ENCODE data around the gene TBC1D22A.

DNA sequence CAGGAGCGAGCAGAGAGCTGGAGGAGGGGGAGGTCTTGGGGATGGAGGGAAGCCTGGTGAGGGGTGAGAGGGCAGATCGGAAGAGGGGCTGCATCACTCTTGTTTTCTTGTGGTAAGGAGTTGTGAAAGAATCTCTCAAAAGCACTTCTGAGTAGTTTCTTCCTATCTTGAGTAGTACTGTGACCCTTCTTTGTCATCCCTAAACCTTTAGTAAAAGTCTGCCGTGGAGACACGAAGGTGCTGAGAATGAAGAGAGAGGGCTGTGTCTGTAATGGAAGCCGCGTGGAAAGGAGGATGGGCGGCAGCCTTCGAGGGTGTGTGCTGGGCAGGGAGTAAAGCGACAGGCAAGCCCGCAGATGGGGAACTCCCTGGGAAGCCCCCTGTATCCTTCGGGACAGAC, 237.8 kb downstream of the TBC1D22A start:
- TF ChIP-seq, protein P1, sequence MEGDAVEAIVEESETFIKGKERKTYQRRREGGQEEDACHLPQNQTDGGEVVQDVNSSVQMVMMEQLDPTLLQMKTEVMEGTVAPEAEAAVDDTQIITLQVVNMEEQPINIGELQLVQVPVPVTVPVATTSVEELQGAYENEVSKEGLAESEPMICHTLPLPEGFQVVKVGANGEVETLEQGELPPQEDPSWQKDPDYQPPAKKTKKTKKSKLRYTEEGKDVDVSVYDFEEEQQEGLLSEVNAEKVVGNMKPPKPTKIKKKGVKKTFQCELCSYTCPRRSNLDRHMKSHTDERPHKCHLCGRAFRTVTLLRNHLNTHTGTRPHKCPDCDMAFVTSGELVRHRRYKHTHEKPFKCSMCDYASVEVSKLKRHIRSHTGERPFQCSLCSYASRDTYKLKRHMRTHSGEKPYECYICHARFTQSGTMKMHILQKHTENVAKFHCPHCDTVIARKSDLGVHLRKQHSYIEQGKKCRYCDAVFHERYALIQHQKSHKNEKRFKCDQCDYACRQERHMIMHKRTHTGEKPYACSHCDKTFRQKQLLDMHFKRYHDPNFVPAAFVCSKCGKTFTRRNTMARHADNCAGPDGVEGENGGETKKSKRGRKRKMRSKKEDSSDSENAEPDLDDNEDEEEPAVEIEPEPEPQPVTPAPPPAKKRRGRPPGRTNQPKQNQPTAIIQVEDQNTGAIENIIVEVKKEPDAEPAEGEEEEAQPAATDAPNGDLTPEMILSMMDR (IDR thresholded peaks at IDR 0.05), result no peak
- TF ChIP-seq, protein P2, sequence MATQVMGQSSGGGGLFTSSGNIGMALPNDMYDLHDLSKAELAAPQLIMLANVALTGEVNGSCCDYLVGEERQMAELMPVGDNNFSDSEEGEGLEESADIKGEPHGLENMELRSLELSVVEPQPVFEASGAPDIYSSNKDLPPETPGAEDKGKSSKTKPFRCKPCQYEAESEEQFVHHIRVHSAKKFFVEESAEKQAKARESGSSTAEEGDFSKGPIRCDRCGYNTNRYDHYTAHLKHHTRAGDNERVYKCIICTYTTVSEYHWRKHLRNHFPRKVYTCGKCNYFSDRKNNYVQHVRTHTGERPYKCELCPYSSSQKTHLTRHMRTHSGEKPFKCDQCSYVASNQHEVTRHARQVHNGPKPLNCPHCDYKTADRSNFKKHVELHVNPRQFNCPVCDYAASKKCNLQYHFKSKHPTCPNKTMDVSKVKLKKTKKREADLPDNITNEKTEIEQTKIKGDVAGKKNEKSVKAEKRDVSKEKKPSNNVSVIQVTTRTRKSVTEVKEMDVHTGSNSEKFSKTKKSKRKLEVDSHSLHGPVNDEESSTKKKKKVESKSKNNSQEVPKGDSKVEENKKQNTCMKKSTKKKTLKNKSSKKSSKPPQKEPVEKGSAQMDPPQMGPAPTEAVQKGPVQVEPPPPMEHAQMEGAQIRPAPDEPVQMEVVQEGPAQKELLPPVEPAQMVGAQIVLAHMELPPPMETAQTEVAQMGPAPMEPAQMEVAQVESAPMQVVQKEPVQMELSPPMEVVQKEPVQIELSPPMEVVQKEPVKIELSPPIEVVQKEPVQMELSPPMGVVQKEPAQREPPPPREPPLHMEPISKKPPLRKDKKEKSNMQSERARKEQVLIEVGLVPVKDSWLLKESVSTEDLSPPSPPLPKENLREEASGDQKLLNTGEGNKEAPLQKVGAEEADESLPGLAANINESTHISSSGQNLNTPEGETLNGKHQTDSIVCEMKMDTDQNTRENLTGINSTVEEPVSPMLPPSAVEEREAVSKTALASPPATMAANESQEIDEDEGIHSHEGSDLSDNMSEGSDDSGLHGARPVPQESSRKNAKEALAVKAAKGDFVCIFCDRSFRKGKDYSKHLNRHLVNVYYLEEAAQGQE (IDR thresholded peaks at IDR 0.05; ENCODE audit: low read depth, low read length), result no peak
- TF ChIP-seq CHD2 (IDR thresholded peaks at IDR 0.05; ENCODE audit: low read length, partially characterized antibody), result no peak
- TF ChIP-seq NRF1 (IDR thresholded peaks at IDR 0.05; ENCODE audit: low read depth, low read length), result no peak
- TF ChIP-seq NFIC (IDR thresholded peaks at IDR 0.05; ENCODE audit: borderline replicate concordance), result no peak
- no peak for TF ChIP-seq FOSL2 (IDR thresholded peaks at IDR 0.05; ENCODE audit: borderline replicate concordance, low read depth)
- TF ChIP-seq POLR2AphosphoS5 (IDR thresholded peaks at IDR 0.05; ENCODE audit: low read depth, low read length), result no peak
- no peak for TF ChIP-seq GATA2 (CRISPR knock-in tag; IDR thresholded peaks at IDR 0.05)
- TF ChIP-seq, protein P3, sequence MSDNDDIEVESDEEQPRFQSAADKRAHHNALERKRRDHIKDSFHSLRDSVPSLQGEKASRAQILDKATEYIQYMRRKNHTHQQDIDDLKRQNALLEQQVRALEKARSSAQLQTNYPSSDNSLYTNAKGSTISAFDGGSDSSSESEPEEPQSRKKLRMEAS (IDR thresholded peaks at IDR 0.05; ENCODE audit: low read depth), result no peak
- TF ChIP-seq GABPA (IDR thresholded peaks at IDR 0.05; ENCODE audit: low read depth), result no peak
- TF ChIP-seq RAD21 (IDR thresholded peaks at IDR 0.05; ENCODE audit: low read length), result no peak
- TF ChIP-seq, protein P4, sequence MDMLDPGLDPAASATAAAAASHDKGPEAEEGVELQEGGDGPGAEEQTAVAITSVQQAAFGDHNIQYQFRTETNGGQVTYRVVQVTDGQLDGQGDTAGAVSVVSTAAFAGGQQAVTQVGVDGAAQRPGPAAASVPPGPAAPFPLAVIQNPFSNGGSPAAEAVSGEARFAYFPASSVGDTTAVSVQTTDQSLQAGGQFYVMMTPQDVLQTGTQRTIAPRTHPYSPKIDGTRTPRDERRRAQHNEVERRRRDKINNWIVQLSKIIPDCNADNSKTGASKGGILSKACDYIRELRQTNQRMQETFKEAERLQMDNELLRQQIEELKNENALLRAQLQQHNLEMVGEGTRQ (IDR thresholded peaks at IDR 0.05; ENCODE audit: borderline replicate concordance, low read depth, low read length), result no peak
- TF ChIP-seq JUND (IDR thresholded peaks at IDR 0.05), result no peak
